GM12892 (cell line): Measurements from ENCODE around the gene ATP23.

Source experiments
- POLR2AphosphoS5 ChIP-seq: IDR thresholded peaks from 2 replicates; pipeline ENCODE4 v1.6.1; 2011; ENCODE audit warnings: low read depth, low read length, control low read depth
- TAF1 ChIP-seq: IDR thresholded peaks from 2 replicates; pipeline ENCODE4 v1.6.1; 2011; ENCODE audit warnings: low read depth, mild to moderate bottlenecking, control low read depth, low read length, borderline replicate concordance

DNA sequence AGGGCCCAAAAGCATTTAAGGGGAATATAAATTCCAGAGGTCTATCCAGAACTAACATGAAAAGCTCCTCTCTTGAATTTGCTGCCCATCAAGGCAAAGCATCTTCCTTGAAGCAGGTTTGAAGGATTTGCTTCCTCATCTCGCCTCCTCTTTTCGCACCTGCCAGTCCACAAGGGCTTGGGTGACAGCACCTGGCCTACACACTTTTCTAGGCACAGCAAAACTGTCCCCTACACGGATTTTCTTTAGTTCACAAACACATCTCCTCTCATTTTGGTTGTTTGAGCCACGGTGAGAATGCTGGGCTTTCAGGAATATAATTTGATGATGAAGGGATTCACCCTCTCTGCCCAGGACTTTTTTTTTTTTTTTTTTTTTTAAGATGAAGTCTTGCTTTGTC, 36.9 kb upstream of the ATP23 start:
- TF ChIP-seq TAF1 = no peak
- TF ChIP-seq POLR2AphosphoS5 = no peak
